HepG2 (cell line): ENCODE data around the gene OASL. TPM values are rescaled to one million over a fixed set of nuclear protein-coding genes. Genes with fewer than 3 reads are reported as not detected.

Source experiments
- DR1 ChIP-seq: sonication (generic); formaldehyde crosslinking; IDR thresholded peaks from 2 replicates; pipeline ENCODE4 v1.8.0; 2021; ENCODE audit warnings: mild to moderate bottlenecking, missing genetic modification reagents, inconsistent platforms
- HNRNPLL ChIP-seq: fragments of 200-400 bp; formaldehyde crosslinking; IDR thresholded peaks from 2 replicates; pipeline ENCODE4 v1.6.1; 2017; ENCODE audit warnings: mild to moderate bottlenecking, low read depth, low read length; ENCODE audit not compliant: poor library complexity, severe bottlenecking
- HOXA5 ChIP-seq: sonication (generic); formaldehyde crosslinking; IDR thresholded peaks from 2 replicates; pipeline ENCODE4 v1.4.0; 2020; ENCODE audit warnings: missing genetic modification reagents
- KDM6A ChIP-seq: IDR thresholded peaks from 2 replicates; pipeline ENCODE4 v1.6.1; 2016; ENCODE audit warnings: low read depth
- KIAA2018 ChIP-seq: sonication (generic); formaldehyde crosslinking; IDR thresholded peaks from 2 replicates; pipeline ENCODE4 v1.5.0; 2020; ENCODE audit warnings: mild to moderate bottlenecking, missing genetic modification reagents, borderline replicate concordance
- MYC ChIP-seq: sonication (generic); formaldehyde crosslinking; IDR thresholded peaks from 2 replicates; pipeline ENCODE4 v1.9.0; 2021; ENCODE audit warnings: missing genetic modification reagents, borderline replicate concordance
- NBN ChIP-seq: fragments of 450-650 bp; conservative IDR thresholded peaks from 2 replicates; pipeline ENCODE4 v1.6.1; 2017
- RBAK ChIP-seq: sonication (generic); formaldehyde crosslinking; IDR thresholded peaks from 2 replicates; pipeline ENCODE4 v1.5.1; 2020; ENCODE audit warnings: mild to moderate bottlenecking, missing genetic modification reagents
- STAT5B ChIP-seq: sonication (generic); formaldehyde crosslinking; IDR thresholded peaks from 2 replicates; pipeline ENCODE4 v1.4.0; 2020; ENCODE audit warnings: missing genetic modification reagents
- SUZ12 ChIP-seq: fragments of 150-350 bp; IDR thresholded peaks from 2 replicates; pipeline ENCODE4 v1.6.1; 2014; ENCODE audit warnings: low read depth, low read length
- YEATS4 ChIP-seq: sonication (generic); formaldehyde crosslinking; IDR thresholded peaks from 2 replicates; pipeline ENCODE4 v1.4.0; 2020; ENCODE audit warnings: missing genetic modification reagents, borderline replicate concordance
- ZFP36 ChIP-seq: fragments of 150-350 bp; IDR thresholded peaks from 2 replicates; pipeline ENCODE4 v1.6.1; 2018; ENCODE audit warnings: borderline replicate concordance, low read length, low read depth; ENCODE audit not compliant: partially characterized antibody
- ZKSCAN1 ChIP-seq: fragments of 150-350 bp; IDR thresholded peaks from 2 replicates; pipeline ENCODE4 v1.6.1; 2014; ENCODE audit warnings: low read length
- ZMYM4 ChIP-seq: sonication (generic); formaldehyde crosslinking; IDR thresholded peaks from 2 replicates; pipeline ENCODE4 v1.8.1; 2023; ENCODE audit warnings: mild to moderate bottlenecking, missing genetic modification reagents
- ZNF230 ChIP-seq: sonication (generic); formaldehyde crosslinking; IDR thresholded peaks from 2 replicates; pipeline ENCODE4 v1.4.0; 2020; ENCODE audit warnings: mild to moderate bottlenecking, missing genetic modification reagents
- ZNF781 ChIP-seq: sonication (generic); formaldehyde crosslinking; IDR thresholded peaks from 2 replicates; pipeline ENCODE4 v1.5.1; 2020; ENCODE audit warnings: borderline replicate concordance, mild to moderate bottlenecking, missing genetic modification reagents; ENCODE audit errors: not compliant biosample characterization
- ZSCAN30 ChIP-seq: sonication (generic); formaldehyde crosslinking; IDR thresholded peaks from 2 replicates; pipeline ENCODE4 v1.5.0; 2020; ENCODE audit warnings: mild to moderate bottlenecking, missing genetic modification reagents
- polyA plus RNA-seq, 8 experiments: library from polyadenylated mRNA; depleted of rRNA in 3 of 8; stranded (reverse) in 7 of 8; unstranded in 1 of 8; fragments of >200 nt; fragmentation: Illumina TruSeq in 4 of 8; extraction: Trizol in 4 of 8; gene quantifications; 2 replicates each; pipeline versions ENCODE4 v1.2.1 to v1.2.3, GENCODE V29; 2011 to 2016; ENCODE audit warnings: low read depth in 4 of 8, missing spikeins in 1 of 8, mixed read lengths in 1 of 8; ENCODE audit not compliant: insufficient read depth in 1 of 8
- total RNA-seq, 5 experiments: library from RNA; depleted of rRNA; stranded (reverse); fragments of >200 nt; fragmentation: Illumina TruSeq; extraction: Trizol; gene quantifications; 2 replicates each; pipeline ENCODE4 v1.2.3, GENCODE V29; 2016; ENCODE audit warnings: low read depth in 1 of 5

The OASL gene
- total and polyA plus RNA-seq, 2 of the 13 experiments (the other 11 are each of a cell fraction or from before 2014, with no cell fraction given), result 0.11 to 0.22 TPM

GRCh38 chr12:121015825-121016766 lies 22.9 kb downstream of the OASL start, which contains the start of gene C12orf43 (continued):
- TF ChIP-seq ZNF781, result peak; percentile 29
- peak; percentile 94 for TF ChIP-seq DR1 (CRISPR knock-in tag)
- TF ChIP-seq KIAA2018 (CRISPR knock-in tag), result no peak
- peak; percentile 64; the same call in 1 of the 2 replicates for TF ChIP-seq MYC
- TF ChIP-seq YEATS4, result peak; percentile 34; the same call in 1 of the 2 replicates
- TF ChIP-seq ZSCAN30 (CRISPR knock-in tag), result no peak
- no peak for TF ChIP-seq ZFP36
- no peak for TF ChIP-seq STAT5B (CRISPR knock-in tag)
- 0 out of 2 replicates have a peak, but pooled peaks have one; percentile 27 for TF ChIP-seq ZMYM4
- TF ChIP-seq KDM6A (CRISPR knock-in tag), result no peak
- no peak for TF ChIP-seq NBN
- TF ChIP-seq HNRNPLL, result peak; percentile 48
- no peak for TF ChIP-seq RBAK (CRISPR knock-in tag)
- no peak for TF ChIP-seq ZKSCAN1
- peak; percentile 88 for TF ChIP-seq SUZ12
- no peak for TF ChIP-seq HOXA5 (CRISPR knock-in tag)
- peak; percentile 68; the same call in 1 of the 2 replicates for TF ChIP-seq ZNF230 (CRISPR knock-in tag)
